Stimulated activated CD4-positive, alpha-beta T cell treated with anti-CD3 and anti-CD28 coated beads, Interleukin-1b, Interleukin-23, amount 100 ng/mL, for 4 hours (primary cell): Measurements from ENCODE around the gene SLC25A33.

Experiments used
- DNase-seq, 2 donors: peaks; one replicate each; pipeline ENCODE4 v3.0.0-alpha.2; 2020; ENCODE audit warnings: low read depth in 2 of 2

SLC25A33 gene

DNA sequence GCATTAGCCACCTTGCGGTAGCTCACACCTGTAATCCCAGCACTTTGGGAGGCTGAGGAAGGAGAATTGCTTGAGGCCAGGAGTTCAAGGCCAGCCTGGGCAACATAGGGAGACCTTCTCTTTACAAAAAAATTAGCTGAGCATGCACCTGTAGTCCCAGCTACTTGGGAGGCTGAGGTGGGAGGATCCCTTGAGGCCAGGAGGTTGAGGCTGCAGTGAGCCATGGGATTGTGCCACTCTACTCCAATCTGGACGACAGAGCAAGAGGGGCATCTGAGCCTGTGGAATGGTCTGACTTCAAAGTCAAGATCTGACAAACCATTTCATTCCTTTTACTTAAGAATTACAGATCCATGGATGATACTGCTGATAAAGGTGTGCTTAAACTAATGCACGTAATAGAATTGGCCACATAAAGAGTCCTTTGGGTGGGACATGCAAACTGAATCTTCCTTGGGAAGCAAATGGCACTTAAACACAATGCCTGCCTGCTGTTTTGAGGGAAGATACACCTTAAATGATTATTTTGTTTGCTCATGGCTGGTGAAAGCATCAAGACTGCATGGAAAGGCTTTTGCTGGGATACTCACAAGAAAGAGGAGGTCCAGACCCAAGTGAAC, 47.0 kb downstream of the SLC25A33 start:
- no peak for DNase-seq

- DNase-seq, result peak; percentile 93 to 96
These were observed 49.4 kb downstream of the SLC25A33 start, which contains the start of gene TMEM201 for GRCh38 chr1:9588551-9589143. TMEM201 (plus strand) TSS chr1:9588911; CDS start chr1:9588931, 20 bp downstream.

DNA sequence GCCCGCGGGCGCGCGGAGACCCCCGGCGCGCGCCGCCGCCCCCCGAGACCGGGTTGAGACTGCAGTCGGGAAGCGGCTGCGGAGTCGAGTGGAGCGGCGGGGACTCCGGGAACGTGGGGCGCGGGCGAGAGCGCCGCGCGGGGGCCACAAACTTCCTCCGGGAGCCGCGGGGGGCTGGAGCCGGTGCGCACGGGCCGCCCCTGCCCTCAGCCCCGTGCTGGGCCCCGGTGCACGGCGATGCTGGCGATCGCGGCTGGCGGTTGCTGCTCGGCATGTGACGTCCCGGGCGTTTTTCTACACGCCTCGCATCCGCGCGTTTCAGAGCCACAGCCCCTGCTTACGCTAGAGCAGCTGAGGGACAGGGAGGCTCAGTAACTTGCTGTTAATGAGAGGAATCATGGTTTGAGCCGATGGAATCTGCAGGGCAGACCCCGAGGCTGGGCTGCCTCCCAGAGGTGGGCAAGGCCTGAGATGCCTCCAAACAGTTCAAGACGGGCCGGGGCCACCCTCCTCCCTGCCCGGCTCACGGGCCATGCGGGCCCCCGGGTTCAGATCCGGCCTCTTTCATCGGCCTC, 50.0 kb downstream of the SLC25A33 start:
- DNase-seq, result peak; percentile 13 to 24

DNA sequence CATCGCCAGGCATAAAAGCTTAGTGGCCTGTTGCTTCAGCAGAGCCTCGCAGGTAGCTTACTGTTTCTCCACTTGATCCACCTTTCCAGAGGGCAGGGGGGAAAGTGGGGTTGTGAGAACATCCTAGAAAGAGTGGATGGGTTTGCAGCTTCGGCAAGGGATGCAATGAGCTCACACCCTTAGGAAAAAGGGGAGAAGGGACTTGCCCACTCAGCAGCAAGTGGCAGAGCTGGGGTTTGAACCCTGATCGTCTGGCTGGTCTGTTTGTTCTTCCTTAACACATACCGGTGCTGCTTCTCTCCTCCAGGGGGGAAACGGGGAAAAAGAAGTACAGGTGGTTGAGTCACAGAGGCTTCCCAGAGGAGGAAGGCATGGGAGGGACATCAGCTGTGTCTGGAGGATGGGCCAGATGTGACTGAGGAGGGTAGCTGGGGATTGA, 50.5 kb downstream of the SLC25A33 start:
- DNase-seq, result no peak

DNA sequence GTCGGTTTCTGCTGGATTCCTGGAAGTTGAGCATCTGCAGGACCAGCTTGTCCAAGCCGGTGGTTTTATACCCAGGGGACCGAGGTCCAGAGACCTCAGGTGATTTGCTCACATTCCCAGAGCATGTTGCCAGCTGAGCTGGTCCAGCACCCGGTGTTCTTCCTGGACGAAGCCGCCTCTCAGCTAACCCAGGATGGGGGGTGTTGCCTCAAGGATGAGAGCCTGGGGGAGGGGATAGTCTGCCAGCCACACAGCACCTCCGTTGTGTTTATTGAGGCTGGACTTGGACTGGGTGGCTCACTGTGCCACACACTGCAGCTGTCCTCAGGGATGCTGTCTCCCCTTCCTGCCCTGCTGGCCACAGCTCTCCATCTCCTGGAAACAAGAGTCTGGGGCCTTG, 50.9 kb downstream of the SLC25A33 start:
- no peak for DNase-seq

DNA sequence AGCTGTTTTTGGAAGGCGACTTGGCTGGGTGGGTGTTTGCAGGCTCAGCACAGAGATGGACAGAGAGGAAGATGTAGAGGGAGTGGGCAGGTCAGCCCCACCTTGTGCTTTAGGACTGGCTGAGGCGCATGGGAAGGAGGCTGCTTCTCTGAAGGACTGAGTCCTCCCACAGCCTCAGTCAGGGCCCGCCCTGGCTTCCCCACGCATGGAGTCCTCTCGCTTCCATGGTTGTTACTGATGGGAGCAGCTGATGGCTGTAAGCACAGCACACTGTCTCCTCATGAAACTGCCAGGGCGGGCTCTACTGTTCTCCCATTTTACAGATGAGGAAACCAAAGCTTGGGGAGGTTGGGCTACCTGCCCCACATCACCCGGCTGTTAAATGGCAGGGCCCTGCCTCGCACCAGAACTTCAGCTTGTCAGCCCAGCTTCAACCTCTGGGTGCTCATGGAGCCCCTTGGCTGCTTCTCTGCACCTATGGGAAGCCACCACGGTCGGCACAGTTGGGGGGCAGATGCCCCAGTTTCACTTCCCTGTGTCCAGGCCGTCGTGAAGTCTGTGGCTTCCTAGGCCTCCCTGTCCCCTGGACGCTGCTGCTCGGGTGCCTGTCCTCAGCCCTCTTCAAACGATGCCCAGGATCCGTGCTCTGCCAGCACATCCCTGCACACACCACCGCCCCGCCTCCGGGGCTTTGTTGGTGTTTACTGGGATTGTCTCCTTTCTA, 51.8 kb downstream of the SLC25A33 start:
- DNase-seq, result no peak

DNA sequence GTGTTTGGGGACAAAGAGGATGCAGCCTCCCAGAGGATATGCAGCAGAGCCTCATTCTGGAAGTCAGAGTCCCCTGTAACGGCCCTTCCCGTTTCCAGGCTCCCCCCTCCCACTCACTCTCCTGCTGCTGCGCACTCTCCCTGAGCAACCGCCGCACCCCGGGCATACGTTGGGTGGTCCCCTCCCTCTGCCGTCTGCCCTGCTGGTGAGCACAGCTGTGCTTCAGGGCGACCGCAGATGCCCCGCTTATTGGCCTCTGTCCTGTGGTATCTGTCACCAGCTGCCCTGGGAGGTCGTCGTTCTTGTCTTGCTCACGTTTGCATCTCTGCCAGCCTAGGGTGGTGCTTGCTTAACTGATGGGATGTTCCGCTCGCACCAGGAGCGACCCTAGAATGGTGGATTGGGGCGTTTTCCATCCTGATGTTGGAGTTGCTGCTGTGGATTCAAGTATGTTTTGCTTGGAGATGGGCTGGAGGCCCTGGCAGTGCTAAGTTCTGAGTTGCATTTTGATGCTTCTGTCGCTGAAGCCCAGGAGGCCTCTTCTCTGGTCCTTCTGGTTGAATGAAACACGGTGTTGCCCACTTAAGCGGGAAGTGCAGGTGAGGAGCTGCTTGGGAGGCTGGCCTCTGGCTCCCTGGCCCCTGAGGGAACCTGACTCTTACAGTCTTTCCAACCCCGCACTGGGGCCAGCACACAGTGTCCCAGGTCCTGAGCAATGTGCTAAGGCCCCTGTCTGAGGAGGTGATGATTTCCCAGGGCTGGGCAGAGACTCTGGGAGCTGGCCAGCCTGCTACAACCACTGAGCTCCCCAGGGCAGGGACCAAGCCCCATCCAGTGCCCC, 52.6 kb downstream of the SLC25A33 start:
- no peak for DNase-seq

DNA sequence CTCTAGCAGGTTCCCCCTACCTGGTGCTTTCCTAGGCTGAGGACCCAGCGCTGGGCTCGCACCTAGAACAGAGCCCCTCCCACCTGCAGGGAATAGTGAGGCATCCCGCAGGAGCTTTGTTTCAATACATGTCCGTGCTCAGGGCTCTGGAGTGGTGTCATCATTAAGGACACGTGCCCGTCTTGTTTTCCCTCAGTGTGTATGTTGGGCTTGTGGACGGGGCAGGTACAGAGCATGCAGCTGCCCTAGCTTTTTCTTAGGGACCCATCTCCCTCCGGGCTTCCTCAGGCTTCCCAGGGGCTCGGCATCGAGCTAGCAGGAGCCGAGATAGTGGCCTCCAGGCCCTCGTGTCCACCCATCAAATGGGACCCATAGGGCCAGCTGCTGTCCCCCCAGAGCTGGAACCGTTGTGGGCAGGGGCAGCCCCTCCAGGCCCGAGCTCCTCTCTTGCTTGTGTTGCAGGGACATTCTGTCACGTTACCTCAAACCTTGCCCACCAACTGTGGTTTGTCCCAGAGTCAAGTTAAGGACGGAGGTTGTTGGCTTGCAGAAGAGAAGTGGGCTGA, 53.3 kb downstream of the SLC25A33 start:
- DNase-seq, result no peak

- DNase-seq, result no peak
These were observed 53.9 kb downstream of the SLC25A33 start for GRCh38 chr1:9593147-9593491.

- DNase-seq, result no peak
These were observed 54.5 kb downstream of the SLC25A33 start for GRCh38 chr1:9593492-9594465.

DNA sequence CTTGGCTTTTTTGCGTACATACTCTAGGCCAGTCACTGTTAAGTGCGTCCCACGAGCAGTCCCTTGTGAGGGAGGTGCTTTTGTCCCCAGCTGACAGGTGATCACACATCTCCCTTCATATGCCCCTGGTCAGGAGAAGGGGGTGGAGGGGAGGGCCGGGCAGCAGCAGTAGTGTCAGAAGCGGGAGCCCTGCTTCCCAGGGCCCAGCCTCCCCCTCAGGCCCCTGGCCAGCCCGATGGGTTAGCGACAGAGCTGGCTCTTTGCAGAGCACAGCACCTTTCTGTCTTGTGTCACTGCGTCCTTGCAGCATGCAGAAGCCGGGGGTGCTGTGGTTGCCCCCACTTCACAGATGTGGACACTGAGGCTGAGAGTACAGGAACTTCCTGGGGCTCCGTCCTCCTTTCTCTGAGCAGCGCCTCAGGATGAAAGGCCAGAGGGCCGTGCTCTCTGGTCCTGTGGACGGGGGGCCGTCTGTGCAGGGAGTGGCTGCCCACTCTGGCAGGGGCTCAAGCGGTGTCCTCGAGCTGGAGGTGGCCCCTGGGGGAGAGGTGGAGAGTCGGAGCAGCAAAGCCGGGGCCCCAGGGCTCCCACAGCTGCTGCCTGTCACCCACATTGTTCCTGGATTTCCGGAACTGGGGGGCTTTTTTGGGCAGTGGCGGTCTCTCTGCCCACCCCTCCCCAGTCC, 55.3 kb downstream of the SLC25A33 start:
- no peak for DNase-seq

- DNase-seq, result no peak
These were observed 56.1 kb downstream of the SLC25A33 start for GRCh38 chr1:9595156-9595967.

DNA sequence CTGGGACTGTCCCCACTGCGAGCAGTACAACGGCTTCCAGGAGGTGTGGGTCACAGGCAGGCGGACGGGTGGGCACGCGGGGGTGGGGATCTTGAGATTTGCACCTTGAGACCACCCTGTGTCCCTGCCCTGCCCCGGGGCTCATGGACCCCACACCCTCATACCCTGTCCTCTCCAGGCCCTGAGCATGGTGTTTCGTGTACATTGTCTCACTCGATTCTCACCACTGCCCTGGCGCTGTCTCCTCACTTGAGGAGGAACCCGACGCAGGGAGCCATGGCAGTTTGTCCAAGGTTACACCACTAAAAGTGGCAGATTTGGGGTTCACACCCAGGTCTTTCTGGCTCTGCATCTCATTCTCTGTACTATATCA, 56.7 kb downstream of the SLC25A33 start:
- no peak for DNase-seq

DNA sequence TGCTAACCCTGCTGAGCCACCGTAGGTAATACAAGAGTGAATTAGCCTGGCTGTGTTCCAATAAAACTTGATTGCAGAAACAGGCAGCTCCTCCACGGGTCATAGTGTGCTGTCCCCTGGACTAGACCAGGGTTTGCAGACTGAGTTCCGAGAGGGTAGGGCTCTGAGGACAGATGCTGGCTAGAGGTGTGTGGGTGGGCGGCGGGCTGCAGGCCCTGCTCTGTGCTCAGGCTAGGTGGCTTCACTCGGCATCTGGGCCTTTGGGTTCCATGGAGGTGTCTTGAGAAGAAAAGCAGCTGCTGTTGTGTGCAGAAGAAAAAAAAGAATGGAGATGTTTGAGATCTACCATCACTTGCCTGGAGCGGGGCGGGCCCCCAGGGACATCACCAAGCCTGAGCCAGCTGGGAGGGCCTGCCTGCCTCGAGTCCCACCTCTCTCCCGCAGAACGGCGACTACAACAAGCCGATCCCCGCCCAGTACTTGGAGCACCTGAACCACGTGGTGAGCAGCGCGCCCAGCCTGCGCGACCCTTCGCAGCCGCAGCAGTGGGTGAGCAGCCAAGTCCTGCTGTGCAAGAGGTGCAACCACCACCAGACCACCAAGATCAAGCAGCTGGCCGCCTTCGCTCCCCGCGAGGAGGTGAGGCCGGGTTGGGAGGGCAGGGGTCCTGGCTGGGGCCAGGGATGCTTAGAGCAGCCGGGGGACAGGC, 57.3 kb downstream of the SLC25A33 start:
- DNase-seq, result no peak

DNA sequence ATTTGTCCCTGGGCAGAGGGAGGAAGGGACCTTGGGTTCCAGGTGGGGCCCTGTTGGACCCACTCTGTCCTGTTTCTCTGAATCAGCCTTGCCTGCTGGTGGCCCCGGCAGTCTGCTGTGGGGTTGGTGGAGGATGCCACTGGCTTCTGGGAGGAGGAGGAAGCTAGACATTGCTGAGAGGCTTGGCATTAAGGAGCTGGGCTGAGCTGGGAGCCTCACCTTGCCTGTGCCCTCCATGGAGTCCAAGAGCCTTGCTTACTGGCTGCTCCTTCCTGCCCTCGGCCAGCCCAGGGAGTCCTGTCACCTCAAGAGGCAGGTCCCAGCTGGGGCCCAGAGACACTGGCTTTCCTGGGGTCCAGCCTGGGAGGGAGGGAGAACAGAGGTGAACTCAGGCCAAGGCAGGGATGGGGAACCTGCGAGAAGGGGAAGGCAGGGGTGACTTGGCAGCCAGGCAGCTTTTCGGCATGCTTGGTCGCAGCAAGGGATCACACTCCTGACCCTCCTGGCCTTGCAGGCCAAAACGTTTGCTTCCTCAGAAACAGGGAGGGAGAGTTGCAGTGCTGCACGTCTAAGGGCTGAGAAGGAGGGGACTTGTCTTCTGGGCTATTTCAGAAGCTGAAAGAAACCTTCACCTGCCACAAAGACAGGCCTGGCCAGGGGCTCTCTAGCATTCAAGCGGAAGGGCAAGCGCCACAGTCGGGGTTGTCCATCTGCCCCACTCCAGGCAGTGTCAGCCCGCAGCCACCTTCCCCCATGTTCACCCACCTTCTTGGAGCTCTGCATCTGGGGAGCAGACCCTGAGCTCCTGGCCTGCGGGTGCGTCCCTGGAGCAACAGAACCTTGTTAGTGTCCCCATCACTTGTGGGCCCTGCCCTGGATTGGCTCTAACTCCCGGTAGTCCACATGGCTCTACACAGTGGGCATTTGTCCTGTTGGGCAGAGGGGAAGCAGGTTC, 58.4 kb downstream of the SLC25A33 start:
- DNase-seq, result no peak

GRCh38 chr1:9598316-9598700, 59.0 kb downstream of the SLC25A33 start:
- no peak for DNase-seq

DNA sequence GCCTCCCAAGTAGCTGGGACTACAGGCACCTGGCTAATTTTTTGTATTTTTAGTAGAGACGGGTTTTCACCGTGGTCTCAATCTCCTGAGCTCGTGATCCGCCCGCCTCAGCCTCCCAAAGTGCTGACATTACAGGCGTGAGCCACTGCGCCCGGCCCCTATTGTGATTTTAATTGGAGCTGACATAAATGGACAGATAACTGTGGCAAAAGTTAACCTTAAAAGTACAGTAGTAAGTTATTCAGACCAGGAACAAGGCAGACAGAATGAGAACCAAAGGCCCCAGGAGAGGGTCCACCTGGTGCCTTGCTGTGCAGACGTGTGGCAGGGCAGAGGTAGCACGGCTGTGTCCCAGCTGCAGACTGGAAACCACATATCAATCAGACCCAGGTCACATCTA, 60.5 kb downstream of the SLC25A33 start:
- DNase-seq, result no peak
